ENCODE results near the gene QARS1. TPM values are rescaled to one million over a fixed set of nuclear protein-coding genes. Genes with fewer than 3 reads are reported as not detected.

Gene QARS1
- total and polyA plus RNA-seq, 2 of the 13 experiments (the other 11 are each of a cell fraction or from before 2014, with no cell fraction given): 307 to 327 TPM

DNA sequence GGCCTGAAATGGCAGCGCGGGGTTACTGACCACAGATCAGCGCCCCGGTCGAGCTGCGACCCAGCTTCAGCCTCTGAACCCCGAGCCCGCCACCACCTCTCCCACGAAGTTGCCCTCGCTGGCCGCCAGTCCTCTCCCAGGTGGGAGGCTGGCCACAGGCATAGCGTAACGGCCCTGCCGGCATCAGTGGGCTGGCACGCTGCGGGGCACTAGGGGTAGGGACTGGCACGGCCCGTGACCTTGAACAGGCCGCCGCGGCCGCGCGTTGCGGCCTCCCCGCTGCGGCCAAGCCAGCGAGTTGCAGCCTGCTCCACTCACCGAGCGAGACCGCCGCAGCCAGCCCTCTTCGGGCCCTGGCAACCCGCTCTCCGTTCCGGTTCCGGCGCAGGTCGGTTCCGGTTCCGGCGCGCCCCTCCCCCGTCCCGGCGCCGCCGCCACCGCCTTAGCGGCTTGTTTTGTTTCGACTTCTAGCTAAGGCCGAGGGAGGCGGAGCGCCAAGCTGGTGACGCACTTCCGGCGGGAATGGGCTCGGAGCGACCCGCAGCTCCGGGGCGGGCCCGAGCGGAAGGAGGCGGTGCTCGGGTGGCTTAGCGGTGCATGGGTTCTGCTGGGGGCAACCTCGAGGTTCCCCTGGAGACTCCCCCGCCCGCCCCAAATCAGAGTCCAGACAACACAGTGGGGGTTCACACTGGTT is 16.0 kb upstream of the QARS1 start, which contains the start of gene USP19 (continued):
- TF ChIP-seq, protein P1, sequence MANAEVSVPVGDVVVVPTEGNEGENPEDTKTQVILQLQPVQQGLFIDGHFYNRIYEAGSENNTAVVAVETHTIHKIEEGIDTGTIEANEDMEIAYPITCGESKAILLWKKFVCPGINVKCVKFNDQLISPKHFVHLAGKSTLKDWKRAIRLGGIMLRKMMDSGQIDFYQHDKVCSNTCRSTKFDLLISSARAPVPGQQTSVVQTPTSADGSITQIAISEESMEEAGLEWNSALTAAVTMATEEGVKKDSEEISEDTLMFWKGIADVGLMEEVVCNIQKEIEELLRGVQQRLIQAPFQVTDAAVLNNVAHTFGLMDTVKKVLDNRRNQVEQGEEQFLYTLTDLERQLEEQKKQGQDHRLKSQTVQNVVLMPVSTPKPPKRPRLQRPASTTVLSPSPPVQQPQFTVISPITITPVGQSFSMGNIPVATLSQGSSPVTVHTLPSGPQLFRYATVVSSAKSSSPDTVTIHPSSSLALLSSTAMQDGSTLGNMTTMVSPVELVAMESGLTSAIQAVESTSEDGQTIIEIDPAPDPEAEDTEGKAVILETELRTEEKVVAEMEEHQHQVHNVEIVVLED (CRISPR knock-in tag; IDR thresholded peaks at IDR 0.05; ENCODE audit: borderline replicate concordance): peak; percentile 85; the same call in 1 of the 2 replicates
- TF ChIP-seq HNRNPLL (IDR thresholded peaks at IDR 0.05; ENCODE audit: low read depth, low read length, poor library complexity, severe bottlenecking) (peak; percentile 80), ZNF724P (CRISPR knock-in tag; IDR thresholded peaks at IDR 0.05; ENCODE audit: borderline replicate concordance) (peak; percentile 47; the same call in 1 of the 2 replicates), RFXANK (CRISPR knock-in tag; IDR thresholded peaks at IDR 0.05) (peak; percentile 70; the same call in 1 of the 2 replicates), ZSCAN25 (CRISPR knock-in tag; IDR thresholded peaks at IDR 0.05) (no peak), DMAP1 (CRISPR knock-in tag; IDR thresholded peaks at IDR 0.05) (peak; percentile 83), ZEB1 (IDR thresholded peaks at IDR 0.05; ENCODE audit: insufficient replicate concordance, low read depth) (no peak), SMC3 (IDR thresholded peaks at IDR 0.05; ENCODE audit: low read length) (no peak), CHD2 (IDR thresholded peaks at IDR 0.05; ENCODE audit: low read depth, low read length) (peak; percentile 37), SP4 (CRISPR knock-in tag; IDR thresholded peaks at IDR 0.05) (peak; percentile 83; the same call in 1 of the 2 replicates), ZBTB7A (CRISPR knock-in tag; IDR thresholded peaks at IDR 0.05) (no peak), RFX3 (CRISPR knock-in tag; IDR thresholded peaks at IDR 0.05) (no peak)
- TF ChIP-seq, protein P2, sequence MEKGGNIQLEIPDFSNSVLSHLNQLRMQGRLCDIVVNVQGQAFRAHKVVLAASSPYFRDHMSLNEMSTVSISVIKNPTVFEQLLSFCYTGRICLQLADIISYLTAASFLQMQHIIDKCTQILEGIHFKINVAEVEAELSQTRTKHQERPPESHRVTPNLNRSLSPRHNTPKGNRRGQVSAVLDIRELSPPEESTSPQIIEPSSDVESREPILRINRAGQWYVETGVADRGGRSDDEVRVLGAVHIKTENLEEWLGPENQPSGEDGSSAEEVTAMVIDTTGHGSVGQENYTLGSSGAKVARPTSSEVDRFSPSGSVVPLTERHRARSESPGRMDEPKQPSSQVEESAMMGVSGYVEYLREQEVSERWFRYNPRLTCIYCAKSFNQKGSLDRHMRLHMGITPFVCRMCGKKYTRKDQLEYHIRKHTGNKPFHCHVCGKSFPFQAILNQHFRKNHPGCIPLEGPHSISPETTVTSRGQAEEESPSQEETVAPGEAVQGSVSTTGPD (CRISPR knock-in tag; IDR thresholded peaks at IDR 0.05): no peak
- TF ChIP-seq, protein P3, sequence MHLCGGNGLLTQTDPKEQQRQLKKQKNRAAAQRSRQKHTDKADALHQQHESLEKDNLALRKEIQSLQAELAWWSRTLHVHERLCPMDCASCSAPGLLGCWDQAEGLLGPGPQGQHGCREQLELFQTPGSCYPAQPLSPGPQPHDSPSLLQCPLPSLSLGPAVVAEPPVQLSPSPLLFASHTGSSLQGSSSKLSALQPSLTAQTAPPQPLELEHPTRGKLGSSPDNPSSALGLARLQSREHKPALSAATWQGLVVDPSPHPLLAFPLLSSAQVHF (CRISPR knock-in tag; IDR thresholded peaks at IDR 0.05): no peak
- TF ChIP-seq, protein P4, sequence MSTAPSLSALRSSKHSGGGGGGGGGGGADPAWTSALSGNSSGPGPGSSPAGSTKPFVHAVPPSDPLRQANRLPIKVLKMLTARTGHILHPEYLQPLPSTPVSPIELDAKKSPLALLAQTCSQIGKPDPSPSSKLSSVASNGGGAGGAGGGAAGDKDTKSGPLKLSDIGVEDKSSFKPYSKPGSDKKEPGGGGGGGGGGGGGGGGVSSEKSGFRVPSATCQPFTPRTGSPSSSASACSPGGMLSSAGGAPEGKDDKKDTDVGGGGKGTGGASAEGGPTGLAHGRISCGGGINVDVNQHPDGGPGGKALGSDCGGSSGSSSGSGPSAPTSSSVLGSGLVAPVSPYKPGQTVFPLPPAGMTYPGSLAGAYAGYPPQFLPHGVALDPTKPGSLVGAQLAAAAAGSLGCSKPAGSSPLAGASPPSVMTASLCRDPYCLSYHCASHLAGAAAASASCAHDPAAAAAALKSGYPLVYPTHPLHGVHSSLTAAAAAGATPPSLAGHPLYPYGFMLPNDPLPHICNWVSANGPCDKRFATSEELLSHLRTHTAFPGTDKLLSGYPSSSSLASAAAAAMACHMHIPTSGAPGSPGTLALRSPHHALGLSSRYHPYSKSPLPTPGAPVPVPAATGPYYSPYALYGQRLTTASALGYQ (CRISPR knock-in tag; IDR thresholded peaks at IDR 0.05): no peak
- TF ChIP-seq, protein P5, sequence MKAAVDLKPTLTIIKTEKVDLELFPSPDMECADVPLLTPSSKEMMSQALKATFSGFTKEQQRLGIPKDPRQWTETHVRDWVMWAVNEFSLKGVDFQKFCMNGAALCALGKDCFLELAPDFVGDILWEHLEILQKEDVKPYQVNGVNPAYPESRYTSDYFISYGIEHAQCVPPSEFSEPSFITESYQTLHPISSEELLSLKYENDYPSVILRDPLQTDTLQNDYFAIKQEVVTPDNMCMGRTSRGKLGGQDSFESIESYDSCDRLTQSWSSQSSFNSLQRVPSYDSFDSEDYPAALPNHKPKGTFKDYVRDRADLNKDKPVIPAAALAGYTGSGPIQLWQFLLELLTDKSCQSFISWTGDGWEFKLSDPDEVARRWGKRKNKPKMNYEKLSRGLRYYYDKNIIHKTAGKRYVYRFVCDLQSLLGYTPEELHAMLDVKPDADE (CRISPR knock-in tag; IDR thresholded peaks at IDR 0.05): no peak
- TF ChIP-seq, protein P6, sequence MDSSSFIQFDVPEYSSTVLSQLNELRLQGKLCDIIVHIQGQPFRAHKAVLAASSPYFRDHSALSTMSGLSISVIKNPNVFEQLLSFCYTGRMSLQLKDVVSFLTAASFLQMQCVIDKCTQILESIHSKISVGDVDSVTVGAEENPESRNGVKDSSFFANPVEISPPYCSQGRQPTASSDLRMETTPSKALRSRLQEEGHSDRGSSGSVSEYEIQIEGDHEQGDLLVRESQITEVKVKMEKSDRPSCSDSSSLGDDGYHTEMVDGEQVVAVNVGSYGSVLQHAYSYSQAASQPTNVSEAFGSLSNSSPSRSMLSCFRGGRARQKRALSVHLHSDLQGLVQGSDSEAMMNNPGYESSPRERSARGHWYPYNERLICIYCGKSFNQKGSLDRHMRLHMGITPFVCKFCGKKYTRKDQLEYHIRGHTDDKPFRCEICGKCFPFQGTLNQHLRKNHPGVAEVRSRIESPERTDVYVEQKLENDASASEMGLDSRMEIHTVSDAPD (CRISPR knock-in tag; IDR thresholded peaks at IDR 0.05): 0 out of 2 replicates have a peak, but pooled peaks have one; percentile 38
- TF ChIP-seq, protein P7, sequence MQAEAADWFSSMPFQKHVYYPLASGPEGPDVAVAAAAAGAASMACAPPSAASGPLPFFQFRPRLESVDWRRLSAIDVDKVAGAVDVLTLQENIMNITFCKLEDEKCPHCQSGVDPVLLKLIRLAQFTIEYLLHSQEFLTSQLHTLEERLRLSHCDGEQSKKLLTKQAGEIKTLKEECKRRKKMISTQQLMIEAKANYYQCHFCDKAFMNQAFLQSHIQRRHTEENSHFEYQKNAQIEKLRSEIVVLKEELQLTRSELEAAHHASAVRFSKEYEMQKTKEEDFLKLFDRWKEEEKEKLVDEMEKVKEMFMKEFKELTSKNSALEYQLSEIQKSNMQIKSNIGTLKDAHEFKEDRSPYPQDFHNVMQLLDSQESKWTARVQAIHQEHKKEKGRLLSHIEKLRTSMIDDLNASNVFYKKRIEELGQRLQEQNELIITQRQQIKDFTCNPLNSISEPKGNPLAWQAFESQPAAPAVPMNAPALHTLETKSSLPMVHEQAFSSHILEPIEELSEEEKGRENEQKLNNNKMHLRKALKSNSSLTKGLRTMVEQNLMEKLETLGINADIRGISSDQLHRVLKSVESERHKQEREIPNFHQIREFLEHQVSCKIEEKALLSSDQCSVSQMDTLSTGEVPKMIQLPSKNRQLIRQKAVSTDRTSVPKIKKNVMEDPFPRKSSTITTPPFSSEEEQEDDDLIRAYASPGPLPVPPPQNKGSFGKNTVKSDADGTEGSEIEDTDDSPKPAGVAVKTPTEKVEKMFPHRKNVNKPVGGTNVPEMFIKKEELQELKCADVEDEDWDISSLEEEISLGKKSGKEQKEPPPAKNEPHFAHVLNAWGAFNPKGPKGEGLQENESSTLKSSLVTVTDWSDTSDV (CRISPR knock-in tag; IDR thresholded peaks at IDR 0.05): no peak
